H9 (cell line): Measurements from ENCODE around the gene ARRB1. TPM values are rescaled to one million over a fixed set of nuclear protein-coding genes. Genes with fewer than 3 reads are reported as not detected.

Experiments
- DNase-seq: peaks from one replicate; pipeline ENCODE4 v3.0.0-alpha.2; 2017
- H2AFZ ChIP-seq: one replicate; pipeline ENCODE4 v1.6.1; 2013; ENCODE audit warnings: mild to moderate bottlenecking, low read length, control low read depth, moderate library complexity
- H2AK5ac ChIP-seq: 2 replicates; pipeline ENCODE4 v1.6.1; 2013; ENCODE audit warnings: low read length, control low read depth, mixed read lengths; ENCODE audit not compliant: insufficient read length
- H2BK120ac ChIP-seq: one replicate; pipeline ENCODE4 v1.6.1; 2013; ENCODE audit warnings: low read depth, mild to moderate bottlenecking, low read length, control low read depth, inconsistent platforms; ENCODE audit not compliant: poor library complexity, severe bottlenecking
- H2BK12ac ChIP-seq: 2 replicates; pipeline ENCODE4 v1.6.1; 2013; ENCODE audit warnings: low read length, control low read depth, mixed read lengths, low read depth; ENCODE audit not compliant: insufficient read length
- H2BK15ac ChIP-seq: 2 replicates; pipeline ENCODE4 v1.6.1; 2013; ENCODE audit warnings: low read depth, low read length, control low read depth
- H2BK20ac ChIP-seq: one replicate; pipeline ENCODE4 v1.6.1; 2013; ENCODE audit warnings: low read depth, mild to moderate bottlenecking, low read length, control low read depth, inconsistent platforms; ENCODE audit not compliant: poor library complexity, severe bottlenecking
- H2BK5ac ChIP-seq: 2 replicates; pipeline ENCODE4 v1.6.1; 2013; ENCODE audit warnings: low read length, control low read depth, mixed read lengths; ENCODE audit not compliant: insufficient read length
- H3K14ac ChIP-seq: 2 replicates; pipeline ENCODE4 v1.6.1; 2013; ENCODE audit warnings: low read length, control low read depth; ENCODE audit not compliant: insufficient read depth
- H3K18ac ChIP-seq: 2 replicates; pipeline ENCODE4 v1.6.1; 2013; ENCODE audit warnings: low read depth, mild to moderate bottlenecking, mixed read lengths, low read length, control low read depth; ENCODE audit not compliant: insufficient read length
- H3K23ac ChIP-seq: 2 replicates; pipeline ENCODE4 v1.6.1; 2013; ENCODE audit warnings: low read length, control low read depth, mixed read lengths, low read depth; ENCODE audit not compliant: insufficient read length
- H3K23me2 ChIP-seq: 2 replicates; pipeline ENCODE4 v1.6.1; 2013; ENCODE audit warnings: low read depth, mild to moderate bottlenecking, mixed read lengths, low read length, control low read depth; ENCODE audit not compliant: insufficient read length, poor library complexity, severe bottlenecking
- H3K27ac ChIP-seq: 2 replicates; pipeline ENCODE4 v1.5.1; 2013; ENCODE audit warnings: low read length, control low read depth, mixed read lengths, low read depth; ENCODE audit not compliant: insufficient read length
- H3K27me3 ChIP-seq: 2 replicates; pipeline ENCODE4 v1.6.1; 2013; ENCODE audit warnings: low read length, control low read depth, inconsistent platforms; ENCODE audit not compliant: insufficient read depth
- H3K4ac ChIP-seq: 2 replicates; pipeline ENCODE4 v1.6.1; 2013; ENCODE audit warnings: low read depth, mild to moderate bottlenecking, control low read depth, inconsistent platforms, low read length, moderate library complexity
- H3K4me1 ChIP-seq: 2 replicates; pipeline ENCODE4 v1.6.1; 2013; ENCODE audit warnings: low read length, control low read depth, inconsistent platforms; ENCODE audit not compliant: insufficient read depth
- H3K4me2 ChIP-seq: 2 replicates; pipeline ENCODE4 v1.6.1; 2013; ENCODE audit warnings: low read length, control low read depth, mixed read lengths; ENCODE audit not compliant: insufficient read length, insufficient read depth
- H3K56ac ChIP-seq: 2 replicates; pipeline ENCODE4 v1.6.1; 2013; ENCODE audit warnings: low read depth, mild to moderate bottlenecking, mixed read lengths, low read length, control low read depth; ENCODE audit not compliant: insufficient read length
- H3K79me1 ChIP-seq: 2 replicates; pipeline ENCODE4 v1.6.1; 2013; ENCODE audit warnings: low read depth, mild to moderate bottlenecking, moderate library complexity, low read length, control low read depth, inconsistent platforms; ENCODE audit not compliant: insufficient read depth, poor library complexity, severe bottlenecking
- H3K79me2 ChIP-seq: 2 replicates; pipeline ENCODE4 v1.6.1; 2013; ENCODE audit warnings: low read length, control low read depth, inconsistent platforms; ENCODE audit not compliant: insufficient read depth
- H3K9ac ChIP-seq: 2 replicates; pipeline ENCODE4 v1.6.1; 2013; ENCODE audit warnings: low read length, control low read depth, mixed read lengths; ENCODE audit not compliant: insufficient read length; ENCODE audit errors: extremely low read depth
- H3K9me3 ChIP-seq: one replicate; pipeline ENCODE4 v1.6.1; 2013; ENCODE audit warnings: low read depth, low read length, inconsistent platforms; ENCODE audit not compliant: control insufficient read depth
- H3T11ph ChIP-seq: one replicate; pipeline ENCODE4 v1.6.1; 2013; ENCODE audit warnings: mild to moderate bottlenecking, low read length, control low read depth, inconsistent platforms
- H4K20me1 ChIP-seq: one replicate; pipeline ENCODE4 v1.6.1; 2013; ENCODE audit not compliant: control insufficient read depth, insufficient read length, insufficient read depth
- H4K5ac ChIP-seq: 2 replicates; pipeline ENCODE4 v1.6.1; 2013; ENCODE audit warnings: low read depth, mild to moderate bottlenecking, mixed read lengths, low read length, control low read depth; ENCODE audit not compliant: insufficient read length
- H4K8ac ChIP-seq: replicated peaks from 2 replicates; pipeline ENCODE4 v1.6.1; 2013; ENCODE audit warnings: low read length, control low read depth, mixed read lengths, low read depth; ENCODE audit not compliant: insufficient read length
- H4K91ac ChIP-seq: 2 replicates; pipeline ENCODE4 v1.6.1; 2013; ENCODE audit warnings: low read depth, mild to moderate bottlenecking, moderate library complexity, mixed read lengths, low read length, control low read depth; ENCODE audit not compliant: insufficient read length
- H3K27ac Mint-ChIP-seq, 3 experiments: 2 replicates in 2 of 3; 3 replicates in 1 of 3; pipeline ENCODE4 v1.8.0; 2020 to 2021; ENCODE audit warnings: mixed read lengths in 3 of 3, mild to moderate bottlenecking in 1 of 3, moderate library complexity in 1 of 3
- H3K27me3 Mint-ChIP-seq: 2 replicates; pipeline ENCODE4 v1.8.0; 2021; ENCODE audit warnings: low read depth, mild to moderate bottlenecking, moderate library complexity, mixed read lengths
- H3K36me3 Mint-ChIP-seq, 3 experiments: 2 replicates in 2 of 3; 3 replicates in 1 of 3; pipeline ENCODE4 v1.8.0; 2020 to 2021; ENCODE audit warnings: low read depth in 3 of 3, mixed read lengths in 3 of 3; ENCODE audit not compliant: insufficient read depth in 1 of 3
- H3K4me1 Mint-ChIP-seq, 2 experiments: 2 replicates each; pipeline ENCODE4 v1.8.0; 2020; ENCODE audit warnings: mixed read lengths in 2 of 2
- H3K4me3 Mint-ChIP-seq, 2 experiments: 2 replicates in 1 of 2; 3 replicates in 1 of 2; pipeline ENCODE4 v1.8.0; 2020 to 2021; ENCODE audit warnings: mild to moderate bottlenecking in 2 of 2, mixed read lengths in 2 of 2, moderate library complexity in 1 of 2
- H3K9me3 Mint-ChIP-seq, 2 experiments: 2 replicates in 1 of 2; 3 replicates in 1 of 2; pipeline ENCODE4 v1.8.0; 2020; ENCODE audit warnings: mild to moderate bottlenecking in 2 of 2, mixed read lengths in 2 of 2, moderate library complexity in 1 of 2
- CTCF ChIP-seq: fragments of 200-600 bp; sonication (generic); conservative IDR thresholded peaks from 3 replicates; pipeline ENCODE4 v1.8.0; 2021; ENCODE audit warnings: antibody characterized with exemption, mild to moderate bottlenecking
- WGBS: extraction: QIAGEN DNeasy Blood & Tissue Kit; methylation state at CpG from one replicate; pipeline ENCODE4 v1.1.7; 2013; ENCODE audit warnings: missing lambda C conversion rate, low lambda C conversion rate, mixed read lengths; ENCODE audit not compliant: insufficient read length; ENCODE audit errors: extremely low coverage; 5-methylcytosine and 5-hydroxymethylcytosine counted together
- total RNA-seq: library from RNA; stranded (reverse); gene quantifications from 2 replicates; pipeline ENCODE4 v1.2.1, GENCODE V29; 2021

The ARRB1 gene
- total RNA-seq, 1 experiment from 2014 or later: 20.6 TPM

DNA sequence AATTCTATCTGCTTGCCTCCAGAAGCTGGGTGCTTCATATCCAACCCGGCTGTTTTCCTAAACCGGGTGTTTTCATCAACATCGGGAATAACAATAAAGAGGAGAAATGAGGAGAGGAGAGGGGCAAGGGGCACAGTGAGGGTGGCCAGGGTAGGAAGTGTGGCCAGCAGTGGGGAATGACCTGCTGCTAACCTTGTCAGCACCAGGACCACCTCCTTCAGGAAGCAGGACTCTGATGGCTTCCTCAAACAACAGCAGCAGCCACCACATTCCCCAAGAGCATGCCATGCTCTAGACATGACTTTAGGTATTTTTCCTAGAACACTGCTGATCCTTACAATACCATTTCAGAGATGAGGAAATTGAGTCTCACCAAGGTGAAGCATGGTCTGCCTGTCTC, 58.5 kb downstream of the ARRB1 start:
- H3K4me1 ChIP-seq: no peaks in the 10 kb centered on the region
- no peaks in the 10 kb centered on the region for H3K23me2 ChIP-seq
- H3K79me1 ChIP-seq: no peaks in the 10 kb centered on the region
- Mint-ChIP-seq H3K36me3 (peaks cover 0 to 3% (median 0%) of the 10 kb centered on the region in 3 experiments; a peak in 2 of 7 replicates), H3K27me3 (no peaks in the 10 kb centered on the region; the same call in 1 of the 2 replicates), H3K4me3 (no peak overlapping the region), H3K4me1 (no peaks in the 10 kb centered on the region), H3K9me3 (no peaks in the 10 kb centered on the region), H3K27ac (no peak overlapping the region)
- H3K18ac ChIP-seq: no peak overlapping the region
- no peak overlapping the region for H2BK120ac ChIP-seq
- no peak overlapping the region for H2BK5ac ChIP-seq
- H3K9ac ChIP-seq: no peak overlapping the region
- no peaks in the 10 kb centered on the region for H4K20me1 ChIP-seq
- H2BK15ac ChIP-seq: no peak overlapping the region
- no peak for TF ChIP-seq CTCF
- H3K23ac ChIP-seq: no peak overlapping the region
- no peak overlapping the region for H3K14ac ChIP-seq
- H3K27me3 ChIP-seq: no peaks in the 10 kb centered on the region
- no peak overlapping the region for H3K4me2 ChIP-seq
- no peak overlapping the region for H2BK20ac ChIP-seq
- no peak overlapping the region for H3K27ac ChIP-seq
- no peak overlapping the region for H4K5ac ChIP-seq
- H3K9me3 ChIP-seq: no peaks in the 10 kb centered on the region
- H4K8ac ChIP-seq: no peak overlapping the region
- no peak overlapping the region for H3K56ac ChIP-seq
- H3K4ac ChIP-seq: no peak overlapping the region
- H2AFZ ChIP-seq: no peak overlapping the region
- no peak for DNase-seq
- H3K79me2 ChIP-seq: no peaks in the 10 kb centered on the region
- H2BK12ac ChIP-seq: no peak overlapping the region
- WGBS: no CpG with 5 or more reads among the region's 3 CpGs
- no peak overlapping the region for H4K91ac ChIP-seq
- H2AK5ac ChIP-seq: no peak overlapping the region
- no peak overlapping the region for H3T11ph ChIP-seq
